C4-2B (cell line): ENCODE data around the gene TMEM240.

ENCODE experiments used
- ZFX ChIP-seq: fragments of 450-650 bp; IDR thresholded peaks from 2 replicates; pipeline ENCODE4 v1.6.1; 2017
- TF ChIP-seq, protein P1 (sequence below): fragments of 450-650 bp; conservative IDR thresholded peaks from 2 replicates; pipeline ENCODE4 v1.5.1; 2017; ENCODE audit warnings: mild to moderate bottlenecking

DNA sequence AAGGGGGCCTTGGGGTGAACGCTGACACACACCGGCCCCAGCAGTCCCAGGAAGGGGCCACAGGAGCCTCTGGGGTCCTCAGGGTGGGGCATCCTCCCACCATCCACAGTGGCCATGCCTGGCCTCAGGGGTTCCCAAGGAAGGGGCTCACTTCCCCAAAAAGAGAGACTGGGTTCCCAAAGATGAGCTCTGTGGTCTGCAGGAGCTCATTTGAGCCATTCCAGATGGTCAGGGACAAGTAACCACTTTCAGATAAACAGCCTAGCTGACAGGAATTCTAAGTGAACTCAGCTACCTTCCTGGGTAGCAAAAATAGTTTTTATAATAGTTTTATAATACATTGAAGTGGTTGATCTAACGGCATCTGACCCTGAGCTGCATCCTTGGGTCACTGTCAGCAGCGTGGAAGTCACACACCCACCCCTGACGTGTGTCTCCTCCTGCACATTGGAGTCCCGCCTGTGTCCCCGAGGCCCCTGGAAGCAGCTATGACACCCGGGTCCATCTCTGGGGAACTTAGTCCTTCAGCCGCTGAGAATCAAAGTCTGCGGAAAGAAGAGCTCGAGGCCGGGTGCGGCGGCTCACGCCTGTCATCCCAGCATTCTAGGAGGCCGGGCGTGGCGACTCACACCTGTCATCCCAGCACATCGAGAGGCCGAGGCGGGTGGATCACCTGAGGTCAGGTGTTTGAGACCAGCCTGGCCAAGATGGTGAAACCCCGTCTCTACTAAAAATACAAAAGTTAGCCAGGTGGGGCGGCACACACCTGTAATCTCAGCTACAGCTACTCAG is 5.7 kb upstream of the TMEM240 start:
- TF ChIP-seq ZFX, result no peak
- TF ChIP-seq, protein P1, sequence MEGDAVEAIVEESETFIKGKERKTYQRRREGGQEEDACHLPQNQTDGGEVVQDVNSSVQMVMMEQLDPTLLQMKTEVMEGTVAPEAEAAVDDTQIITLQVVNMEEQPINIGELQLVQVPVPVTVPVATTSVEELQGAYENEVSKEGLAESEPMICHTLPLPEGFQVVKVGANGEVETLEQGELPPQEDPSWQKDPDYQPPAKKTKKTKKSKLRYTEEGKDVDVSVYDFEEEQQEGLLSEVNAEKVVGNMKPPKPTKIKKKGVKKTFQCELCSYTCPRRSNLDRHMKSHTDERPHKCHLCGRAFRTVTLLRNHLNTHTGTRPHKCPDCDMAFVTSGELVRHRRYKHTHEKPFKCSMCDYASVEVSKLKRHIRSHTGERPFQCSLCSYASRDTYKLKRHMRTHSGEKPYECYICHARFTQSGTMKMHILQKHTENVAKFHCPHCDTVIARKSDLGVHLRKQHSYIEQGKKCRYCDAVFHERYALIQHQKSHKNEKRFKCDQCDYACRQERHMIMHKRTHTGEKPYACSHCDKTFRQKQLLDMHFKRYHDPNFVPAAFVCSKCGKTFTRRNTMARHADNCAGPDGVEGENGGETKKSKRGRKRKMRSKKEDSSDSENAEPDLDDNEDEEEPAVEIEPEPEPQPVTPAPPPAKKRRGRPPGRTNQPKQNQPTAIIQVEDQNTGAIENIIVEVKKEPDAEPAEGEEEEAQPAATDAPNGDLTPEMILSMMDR, result no peak
